GM18951 (cell line): ENCODE results near the gene DERL2.

Experiments used
- POLR2A ChIP-seq: IDR thresholded peaks from 4 replicates; pipeline ENCODE4 v1.6.1; 2011; ENCODE audit warnings: mild to moderate bottlenecking; ENCODE audit not compliant: insufficient read length, insufficient read depth; ENCODE audit errors: extremely low read depth
- in situ Hi-C: fragments of 300-500 bp; cut with MboI; formaldehyde crosslinking; loops from one replicate; pipeline ENCODE4 v1.12.0; 2022; ENCODE audit warnings: low sequenced_read_pairs, mixed read lengths, inconsistent platforms; ENCODE audit not compliant: unreplicated experiment

Gene DERL2

DNA sequence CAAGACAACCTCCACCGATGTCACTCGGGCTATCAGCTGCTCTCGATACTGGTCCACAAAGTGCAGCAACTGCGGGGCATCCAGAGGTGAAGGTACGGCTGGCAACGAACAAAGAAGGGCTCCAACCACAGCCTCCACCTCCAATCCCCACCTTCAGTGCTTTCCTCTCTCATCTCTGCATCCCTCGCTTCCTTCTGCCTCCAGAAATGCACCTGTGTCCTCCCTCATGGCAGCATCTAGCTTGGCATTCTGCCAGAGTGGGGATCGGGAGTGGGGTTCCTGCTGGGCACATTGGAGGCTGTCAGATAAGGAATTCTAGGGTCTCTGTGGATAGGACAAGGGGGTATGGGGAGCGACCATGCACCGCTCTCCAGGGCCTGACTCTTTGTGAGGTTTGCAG is 29.0 kb upstream of the DERL2 start:
- TF ChIP-seq POLR2A = no peak
- in situ Hi-C loops = no loop called here

DNA sequence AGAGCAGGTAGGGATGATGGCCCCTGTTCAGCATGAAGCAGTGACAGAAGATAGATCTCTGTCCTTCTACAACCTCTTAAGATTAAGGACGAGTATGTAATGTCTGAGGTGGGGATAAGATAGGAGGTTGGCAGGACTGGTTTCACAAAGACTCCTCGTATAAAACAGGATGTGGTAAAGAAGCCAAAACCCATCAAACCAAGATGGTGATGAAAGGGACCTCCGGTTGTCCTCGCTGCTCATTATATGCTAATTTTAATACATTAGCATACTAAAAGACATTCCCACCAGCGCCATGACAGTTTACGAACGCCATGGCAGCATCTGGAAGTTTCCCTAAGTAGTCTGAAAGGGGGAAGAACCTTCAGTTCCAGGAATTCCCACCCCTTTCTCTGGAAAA is 27.6 kb upstream of the DERL2 start:
- TF ChIP-seq POLR2A = no peak
- in situ Hi-C loops = no loop called here

GRCh38 chr17:5511401-5512225 is 25.6 kb upstream of the DERL2 start:
- no peak for TF ChIP-seq POLR2A
- in situ Hi-C loops = no loop called here

DNA sequence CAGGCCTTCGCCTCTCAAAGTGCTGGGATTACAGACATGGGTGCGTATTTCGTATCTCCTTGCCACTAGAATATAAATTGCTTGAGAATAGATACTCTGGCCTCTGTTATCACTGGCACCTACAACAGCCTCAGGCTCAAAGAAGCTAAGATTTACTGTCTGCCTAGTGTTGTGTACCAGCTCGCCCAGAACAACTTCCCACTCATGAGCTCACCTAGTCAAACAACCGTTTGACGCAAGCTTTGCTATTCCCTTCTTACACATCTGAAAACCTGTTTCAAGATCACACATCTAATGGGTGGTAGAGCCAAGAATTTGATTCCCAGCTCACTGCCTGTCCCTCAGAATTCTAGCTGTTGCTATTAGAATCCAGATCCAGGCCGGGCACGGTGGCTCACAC is 24.8 kb upstream of the DERL2 start:
- no peak for TF ChIP-seq POLR2A
- in situ Hi-C loops = no loop called here

DNA sequence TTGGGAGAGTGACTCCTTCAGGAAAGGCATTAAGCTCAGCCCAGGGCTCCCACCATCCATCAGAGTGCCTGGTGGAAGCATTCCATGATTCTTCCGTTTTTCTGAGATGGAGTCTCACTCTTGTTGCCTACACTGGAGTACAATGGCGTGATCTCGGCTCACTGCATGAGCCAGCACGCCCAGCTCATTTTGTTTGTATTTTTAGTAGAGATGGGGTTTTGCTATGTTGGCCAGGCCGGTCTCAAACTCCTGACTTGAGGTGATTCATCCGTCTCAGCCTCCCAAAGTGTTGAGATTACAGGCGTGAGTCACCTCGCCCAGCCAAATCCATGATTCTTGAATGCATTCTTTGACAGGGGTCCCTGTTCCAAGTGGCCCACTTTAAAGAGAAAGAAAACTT is 23.5 kb upstream of the DERL2 start:
- in situ Hi-C loops = no loop called here
- TF ChIP-seq POLR2A = no peak

- no peak for TF ChIP-seq POLR2A
- in situ Hi-C loops = no loop called here
These were observed 22.8 kb upstream of the DERL2 start for GRCh38 chr17:5508810-5509209.

GRCh38 chr17:5506307-5506706 is 20.3 kb upstream of the DERL2 start:
- TF ChIP-seq POLR2A = no peak
- in situ Hi-C loops = no loop called here

- TF ChIP-seq POLR2A = no peak
- in situ Hi-C loops = no loop called here
These were observed 16.6 kb upstream of the DERL2 start for GRCh38 chr17:5502552-5502951.

DNA sequence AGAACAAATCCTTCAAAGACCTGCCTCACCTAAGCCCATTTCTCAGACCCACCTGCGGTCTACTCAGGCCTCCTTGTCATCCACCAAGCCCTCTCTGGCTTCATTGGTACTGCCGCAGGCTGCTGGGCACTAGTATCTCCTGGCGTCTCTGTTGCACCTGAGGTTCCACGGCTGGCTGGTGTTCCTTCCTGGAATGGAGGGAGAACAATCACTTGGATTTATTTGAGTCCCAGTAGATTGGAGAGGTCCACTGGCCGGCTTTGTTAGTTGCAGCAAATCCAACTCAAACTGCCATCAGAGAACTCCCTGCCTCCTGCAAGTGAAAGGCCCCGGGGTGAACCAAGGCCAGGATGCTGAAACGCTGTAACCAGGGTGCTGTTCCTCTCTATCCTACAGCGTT is 15.7 kb upstream of the DERL2 start:
- in situ Hi-C loops = no loop called here
- no peak for TF ChIP-seq POLR2A

GRCh38 chr17:5500589-5501391 is 14.8 kb upstream of the DERL2 start:
- in situ Hi-C loops = no loop called here
- TF ChIP-seq POLR2A = no peak

DNA sequence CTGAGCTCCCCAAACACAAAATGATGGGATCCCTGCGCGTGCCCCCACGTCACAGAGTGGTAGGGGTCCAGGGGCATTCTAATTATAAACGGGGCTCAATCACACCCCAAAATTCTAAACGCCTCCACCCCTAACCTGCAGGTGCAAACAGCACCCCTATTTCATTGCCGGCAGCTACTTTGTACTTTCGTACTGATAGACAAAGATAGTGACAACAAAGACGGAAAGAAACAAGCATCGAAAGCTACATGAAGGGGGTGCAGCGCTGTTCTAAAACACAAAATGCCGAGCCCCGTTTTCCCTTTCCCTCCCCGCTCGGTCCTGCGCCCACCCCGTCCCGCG is 14.2 kb upstream of the DERL2 start:
- in situ Hi-C loops = no loop called here
- TF ChIP-seq POLR2A = no peak

- no peak for TF ChIP-seq POLR2A
- in situ Hi-C loops = no loop called here
These were observed 13.7 kb upstream of the DERL2 start for GRCh38 chr17:5499476-5500231.

DNA sequence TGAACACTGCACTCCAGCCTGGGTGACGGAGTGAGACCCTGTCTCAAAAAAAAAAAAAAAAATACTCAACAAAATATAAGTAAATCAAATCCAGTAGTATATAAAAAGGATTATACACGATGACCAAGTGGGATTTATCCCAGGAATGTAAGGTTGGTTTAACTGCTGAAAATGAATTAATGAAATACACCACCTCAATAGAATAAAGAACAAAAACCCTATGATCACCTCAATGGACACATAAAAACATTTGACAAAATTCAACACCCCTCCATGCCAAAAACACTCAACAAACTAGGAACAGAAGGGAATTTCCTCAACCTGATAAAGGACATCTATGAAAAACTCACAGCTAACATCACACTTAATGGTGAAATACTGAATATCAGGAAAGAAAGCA is 7.0 kb upstream of the DERL2 start:
- in situ Hi-C loops = no loop called here

GRCh38 chr17:5488752-5489151 is 2.8 kb upstream of the DERL2 start:
- in situ Hi-C loops = no loop called here
- TF ChIP-seq POLR2A = no peak

More for the DNA sequence above, 7.0 kb upstream of the DERL2 start:
- no peak for TF ChIP-seq POLR2A
